GM12874 (cell line): ENCODE measurements around the gene TMPRSS11A.

Experiments used
- TF ChIP-seq, protein P1 (sequence below): IDR thresholded peaks from 2 replicates; pipeline ENCODE4 v1.5.1; 2011; ENCODE audit warnings: low read depth, mild to moderate bottlenecking, control low read depth, low read length, moderate library complexity; ENCODE audit not compliant: insufficient read depth

The TMPRSS11A gene

DNA sequence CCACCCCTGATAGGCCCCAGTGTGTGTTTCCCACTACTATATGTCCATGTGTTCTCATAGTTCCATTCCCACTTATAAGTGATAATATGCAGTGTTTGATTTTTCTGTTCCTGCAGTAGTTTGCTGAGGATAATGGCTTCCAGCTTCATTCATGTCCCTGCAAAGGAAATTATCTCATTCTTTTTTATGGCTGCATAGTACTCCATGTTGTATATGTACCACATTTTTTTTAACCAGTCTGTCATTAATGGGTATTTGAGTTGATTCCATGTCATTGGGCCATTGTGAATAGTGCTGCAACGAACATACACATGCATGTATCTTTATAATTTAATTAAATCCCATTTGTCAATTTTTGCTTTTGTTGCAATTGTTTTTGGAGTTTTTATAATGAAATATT lies 10.3 kb upstream of the TMPRSS11A start:
- TF ChIP-seq, protein P1, sequence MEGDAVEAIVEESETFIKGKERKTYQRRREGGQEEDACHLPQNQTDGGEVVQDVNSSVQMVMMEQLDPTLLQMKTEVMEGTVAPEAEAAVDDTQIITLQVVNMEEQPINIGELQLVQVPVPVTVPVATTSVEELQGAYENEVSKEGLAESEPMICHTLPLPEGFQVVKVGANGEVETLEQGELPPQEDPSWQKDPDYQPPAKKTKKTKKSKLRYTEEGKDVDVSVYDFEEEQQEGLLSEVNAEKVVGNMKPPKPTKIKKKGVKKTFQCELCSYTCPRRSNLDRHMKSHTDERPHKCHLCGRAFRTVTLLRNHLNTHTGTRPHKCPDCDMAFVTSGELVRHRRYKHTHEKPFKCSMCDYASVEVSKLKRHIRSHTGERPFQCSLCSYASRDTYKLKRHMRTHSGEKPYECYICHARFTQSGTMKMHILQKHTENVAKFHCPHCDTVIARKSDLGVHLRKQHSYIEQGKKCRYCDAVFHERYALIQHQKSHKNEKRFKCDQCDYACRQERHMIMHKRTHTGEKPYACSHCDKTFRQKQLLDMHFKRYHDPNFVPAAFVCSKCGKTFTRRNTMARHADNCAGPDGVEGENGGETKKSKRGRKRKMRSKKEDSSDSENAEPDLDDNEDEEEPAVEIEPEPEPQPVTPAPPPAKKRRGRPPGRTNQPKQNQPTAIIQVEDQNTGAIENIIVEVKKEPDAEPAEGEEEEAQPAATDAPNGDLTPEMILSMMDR = no peak

DNA sequence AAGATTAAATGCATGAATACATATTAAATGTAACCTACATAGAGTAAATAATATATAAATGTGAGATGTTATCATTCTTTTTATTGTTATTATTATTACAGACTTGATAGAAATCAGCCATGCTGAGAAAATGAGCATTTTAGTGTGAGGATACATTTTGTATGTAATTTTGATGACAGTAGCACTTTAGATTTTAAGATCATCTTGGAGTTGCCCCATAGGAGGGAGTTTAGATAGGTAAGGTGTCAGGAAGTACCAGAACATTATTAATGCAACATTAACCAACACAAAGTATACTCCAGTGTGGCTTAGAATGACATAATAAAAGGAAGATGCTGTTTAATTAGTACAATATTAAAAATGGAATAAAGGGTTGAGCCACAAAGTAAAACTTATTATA lies 8.4 kb downstream of the TMPRSS11A start:
- TF ChIP-seq, protein P1 = no peak

DNA sequence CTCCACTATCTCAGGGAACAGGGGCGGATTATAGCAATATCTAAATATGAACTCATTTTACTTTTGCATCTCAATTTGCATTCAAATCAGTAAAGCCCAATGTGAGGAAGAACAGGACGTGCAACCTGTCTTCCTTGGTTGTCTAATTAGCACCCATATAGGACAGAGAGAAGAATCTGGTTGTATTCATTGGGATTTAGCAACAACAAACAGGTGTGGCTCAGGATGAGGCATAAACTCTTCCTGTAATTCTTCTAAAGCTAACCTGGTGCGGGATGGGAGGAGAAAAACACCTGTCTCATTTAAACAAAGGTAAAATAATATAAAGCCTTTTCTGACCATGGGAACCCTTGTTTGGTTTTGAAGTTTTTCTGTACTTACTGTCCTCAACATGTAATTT lies 22.2 kb downstream of the TMPRSS11A start:
- TF ChIP-seq, protein P1 = no peak

DNA sequence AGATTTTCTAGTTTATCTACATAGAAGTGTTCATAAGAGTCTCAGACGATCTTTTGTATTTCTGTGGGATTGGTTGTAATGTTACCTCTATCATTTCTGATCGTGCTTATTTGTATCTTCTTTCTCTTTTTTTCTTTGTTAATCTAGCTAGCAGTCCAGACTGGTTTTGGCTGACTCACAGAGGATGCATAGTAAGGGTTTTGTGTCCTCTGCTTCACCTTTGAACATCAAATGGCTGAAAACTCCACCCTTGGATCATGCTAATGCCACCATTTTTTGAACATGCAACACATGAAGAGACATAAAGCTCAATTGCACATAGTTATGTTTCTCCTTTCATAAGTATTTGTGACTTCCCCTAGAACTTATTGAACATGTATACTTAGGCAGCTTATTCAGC lies 22.8 kb downstream of the TMPRSS11A start:
- TF ChIP-seq, protein P1 = no peak

DNA sequence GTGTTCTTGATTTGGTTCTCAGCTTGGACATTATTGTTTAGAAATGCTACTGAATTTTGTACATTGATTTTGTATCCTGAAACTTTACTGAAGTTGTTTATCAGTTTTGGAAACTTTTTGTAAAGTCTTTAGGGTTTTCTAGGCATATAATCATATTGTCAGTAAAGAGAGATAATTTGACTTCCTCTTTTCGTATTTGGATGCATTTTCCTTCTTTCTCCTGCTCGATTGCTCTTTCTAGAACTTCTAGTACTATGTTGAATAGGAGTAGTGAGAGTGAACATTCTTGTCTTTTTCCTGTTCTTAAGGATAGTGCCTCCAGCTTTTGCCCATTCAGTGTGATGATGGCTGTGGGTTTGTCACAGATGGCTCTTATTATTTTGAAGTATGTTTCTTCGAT lies 24.1 kb downstream of the TMPRSS11A start:
- TF ChIP-seq, protein P1 = no peak

DNA sequence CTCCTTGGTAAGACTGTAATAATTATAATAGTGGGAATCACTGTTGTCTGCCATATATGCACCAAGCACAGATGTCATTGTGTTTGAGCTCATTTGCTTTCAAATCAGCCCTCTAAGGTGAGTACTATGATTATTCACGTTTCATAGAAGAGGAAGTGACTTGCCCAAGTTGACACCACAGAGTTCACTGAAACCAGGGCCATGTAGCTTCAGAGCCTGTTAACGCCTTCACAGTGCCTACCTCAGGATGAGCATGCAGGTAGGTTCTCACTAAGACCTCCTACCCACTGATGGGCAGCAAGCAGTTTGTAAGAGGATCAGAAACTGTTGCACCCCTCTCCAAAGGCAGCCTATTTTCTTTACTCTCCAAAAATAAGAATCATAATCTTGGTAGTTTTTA lies 27.4 kb downstream of the TMPRSS11A start:
- TF ChIP-seq, protein P1 = no peak

DNA sequence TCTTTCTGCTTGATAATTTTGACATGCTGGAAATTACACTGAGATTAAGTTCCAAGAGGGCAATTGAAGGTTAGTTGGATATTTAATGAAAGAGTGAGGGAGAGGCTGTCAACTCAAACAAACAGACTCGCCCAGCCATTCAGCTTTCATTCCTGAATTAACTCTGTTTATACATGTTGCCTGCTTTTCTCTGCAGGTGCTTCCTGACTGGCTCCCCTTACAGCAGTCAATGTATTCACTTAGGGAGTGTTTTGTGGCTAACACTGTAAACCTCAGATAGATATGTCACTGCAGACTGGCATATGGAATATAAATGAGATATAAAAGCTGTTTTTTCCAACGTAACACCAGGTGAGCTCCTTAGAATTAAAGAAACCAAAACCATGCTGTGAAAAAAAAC lies 28.7 kb downstream of the TMPRSS11A start:
- TF ChIP-seq, protein P1 = no peak

DNA sequence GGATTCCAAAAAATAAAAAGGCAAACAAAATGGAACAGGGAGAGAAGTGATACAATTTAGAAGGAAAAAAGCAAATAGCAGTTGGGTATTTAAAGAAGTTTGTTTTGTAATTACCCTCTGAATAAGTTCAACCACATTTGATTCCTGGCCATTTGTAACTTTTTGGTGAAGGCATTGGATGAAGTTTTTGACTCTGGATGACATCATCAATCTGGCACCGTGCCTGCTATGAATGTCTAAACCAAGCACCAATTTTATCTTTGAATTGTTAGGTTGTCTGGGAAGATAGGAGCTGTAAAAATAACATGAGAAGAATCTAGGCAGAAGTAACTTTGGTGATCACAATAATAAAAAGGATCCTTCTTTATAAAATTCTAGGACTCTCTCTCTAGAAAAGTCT lies 29.5 kb downstream of the TMPRSS11A start:
- TF ChIP-seq, protein P1 = no peak
